ENCODE results near the gene PTPRM.

PTPRM gene

GRCh38 chr18:7764405-7764804 is 197.3 kb downstream of the PTPRM start:
- DNase-seq: no peak

DNA sequence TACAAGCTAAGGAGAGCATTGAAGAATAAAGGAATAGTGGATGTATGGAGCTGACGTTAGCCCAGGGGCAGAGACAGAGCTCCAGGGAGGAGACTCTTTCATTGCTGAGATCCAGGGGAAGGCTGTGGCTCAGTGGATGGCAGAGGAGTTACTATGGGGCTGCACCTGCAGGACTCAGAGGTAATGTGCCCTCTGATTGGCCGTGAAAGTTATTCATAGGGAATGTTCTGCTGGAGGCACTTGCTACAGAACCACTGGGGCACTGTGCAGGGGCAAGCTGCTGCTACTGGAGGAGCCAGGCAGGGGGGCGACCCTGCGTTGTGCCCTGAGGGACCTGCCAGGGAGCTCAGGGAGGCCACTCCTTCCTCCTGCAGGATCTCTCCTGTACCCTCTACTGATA is 199.2 kb downstream of the PTPRM start:
- no peak for DNase-seq

- no peak for DNase-seq
Measured at GRCh38 chr18:7766817-7767216, 199.7 kb downstream of the PTPRM start.

DNA sequence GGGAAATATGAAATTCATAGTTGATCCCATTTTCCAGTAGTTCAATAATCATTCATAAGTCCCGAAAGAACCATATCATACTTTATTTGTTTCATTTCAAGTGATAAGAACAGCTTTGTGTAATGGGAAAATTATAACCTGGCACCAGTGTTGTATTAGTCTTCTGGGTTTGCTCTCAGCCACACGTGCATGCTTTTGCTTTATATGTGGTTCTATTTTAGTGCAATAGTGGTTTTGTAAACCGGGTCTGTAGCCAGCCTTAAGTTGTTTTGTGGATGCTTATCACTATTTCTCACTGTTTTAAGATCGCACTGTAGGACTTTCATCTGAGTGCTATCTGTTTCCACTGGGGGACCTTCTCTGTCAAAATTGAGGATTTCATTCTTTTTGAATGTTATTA is 203.8 kb downstream of the PTPRM start:
- DNase-seq: no peak

DNA sequence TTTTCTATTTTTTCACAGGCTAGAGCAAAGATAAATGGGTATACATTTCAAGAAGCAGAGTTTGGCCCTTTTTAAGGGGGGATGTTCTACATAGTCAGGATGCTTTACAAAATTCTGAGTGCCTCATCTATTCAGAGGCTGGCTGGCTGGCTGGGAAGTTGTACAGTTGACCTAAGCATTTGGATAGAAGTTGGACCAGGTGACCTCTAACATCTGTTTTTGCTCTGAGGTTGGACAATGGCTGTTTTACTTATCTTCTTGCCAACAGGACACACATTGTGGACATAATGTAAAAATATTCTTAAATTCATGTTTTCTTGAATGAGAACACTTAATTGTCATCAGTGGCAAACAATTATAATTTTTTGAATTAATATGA is 205.4 kb downstream of the PTPRM start:
- DNase-seq: no peak

DNA sequence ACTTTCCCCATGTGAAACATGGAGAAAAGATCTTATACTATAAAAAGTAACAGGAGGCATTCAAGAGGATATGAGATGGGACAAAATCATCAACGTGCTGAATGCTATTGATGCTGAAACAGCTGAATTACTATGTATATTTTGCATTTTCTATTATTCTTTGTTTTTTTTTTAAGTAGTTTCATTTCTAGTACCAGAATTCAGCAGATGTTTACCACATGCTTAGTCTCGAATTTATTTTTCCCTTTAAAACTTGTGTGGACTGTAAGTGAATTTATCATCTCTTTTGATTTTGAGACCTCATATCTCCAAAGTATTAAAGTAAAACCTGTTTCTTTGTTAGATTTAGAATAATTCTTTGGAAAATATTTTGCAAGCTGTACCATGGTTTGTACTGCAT is 205.8 kb downstream of the PTPRM start:
- no peak for DNase-seq

- no peak for DNase-seq
Measured at GRCh38 chr18:7775128-7775527, 208.0 kb downstream of the PTPRM start.

DNA sequence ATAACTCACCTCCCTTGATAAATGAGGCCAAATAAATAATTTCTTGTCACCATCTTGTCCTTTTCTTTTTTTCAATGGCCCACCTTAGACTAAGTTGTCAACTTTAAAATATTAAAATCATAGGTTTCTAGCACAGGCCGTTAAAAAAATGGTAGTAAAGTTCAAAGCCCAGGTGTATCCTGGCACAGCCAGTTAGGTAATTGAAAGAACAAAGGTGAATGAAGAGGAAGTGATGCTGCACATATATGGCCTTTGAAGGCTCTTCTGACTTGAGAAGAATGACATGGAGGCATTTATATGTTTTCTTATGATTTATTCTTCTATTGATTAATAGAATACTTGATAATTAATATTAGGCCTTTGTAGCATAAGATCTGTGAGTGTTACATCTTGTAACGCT is 208.7 kb downstream of the PTPRM start:
- no peak for DNase-seq

GRCh38 chr18:7778181-7778580 is 211.1 kb downstream of the PTPRM start:
- no peak for DNase-seq

GRCh38 chr18:7779211-7779610 is 212.1 kb downstream of the PTPRM start:
- DNase-seq: no peak

DNA sequence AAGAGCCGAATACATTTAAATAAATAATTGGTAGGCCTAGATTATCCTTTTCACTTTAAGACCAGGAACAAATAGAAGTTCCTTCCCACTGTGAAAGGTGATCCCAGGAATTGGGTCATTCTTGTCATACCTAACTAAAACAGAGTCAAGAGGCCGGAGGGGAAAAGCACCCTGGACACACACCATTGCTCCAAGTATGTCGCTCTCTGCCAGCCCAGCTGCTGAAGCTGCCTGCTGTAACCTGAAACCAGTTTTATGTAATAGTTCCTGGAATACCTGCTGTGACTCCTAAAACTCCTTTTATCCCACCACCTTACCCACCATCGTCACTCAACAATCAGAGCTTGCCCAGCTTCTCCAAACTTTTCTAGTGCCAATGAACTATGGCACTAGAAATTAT is 217.1 kb downstream of the PTPRM start:
- no peak for DNase-seq

GRCh38 chr18:7786569-7786968 is 219.5 kb downstream of the PTPRM start:
- no peak for DNase-seq

DNA sequence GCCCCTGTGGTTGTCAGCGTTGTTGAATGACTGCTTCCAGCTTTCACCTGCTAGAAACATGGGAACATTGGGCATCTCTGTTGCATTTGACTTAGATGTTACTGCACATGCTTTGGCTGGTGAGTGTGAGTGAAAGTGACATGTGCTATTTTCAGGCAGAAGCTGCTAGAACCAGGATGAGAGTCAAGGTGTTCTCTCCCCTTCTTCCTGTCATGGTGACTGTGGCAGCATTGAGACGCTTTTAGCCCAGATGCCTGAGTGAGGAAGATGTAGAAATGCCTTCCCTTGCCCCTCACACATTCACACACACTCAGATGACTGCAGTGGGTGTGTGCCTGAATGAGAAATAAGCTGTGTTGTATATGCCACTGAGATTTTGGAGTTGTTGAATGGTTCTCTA is 220.2 kb downstream of the PTPRM start:
- no peak for DNase-seq

GRCh38 chr18:7789856-7790552 is 222.9 kb downstream of the PTPRM start:
- DNase-seq: no peak

GRCh38 chr18:7793100-7793499 is 226.0 kb downstream of the PTPRM start:
- DNase-seq: no peak

DNA sequence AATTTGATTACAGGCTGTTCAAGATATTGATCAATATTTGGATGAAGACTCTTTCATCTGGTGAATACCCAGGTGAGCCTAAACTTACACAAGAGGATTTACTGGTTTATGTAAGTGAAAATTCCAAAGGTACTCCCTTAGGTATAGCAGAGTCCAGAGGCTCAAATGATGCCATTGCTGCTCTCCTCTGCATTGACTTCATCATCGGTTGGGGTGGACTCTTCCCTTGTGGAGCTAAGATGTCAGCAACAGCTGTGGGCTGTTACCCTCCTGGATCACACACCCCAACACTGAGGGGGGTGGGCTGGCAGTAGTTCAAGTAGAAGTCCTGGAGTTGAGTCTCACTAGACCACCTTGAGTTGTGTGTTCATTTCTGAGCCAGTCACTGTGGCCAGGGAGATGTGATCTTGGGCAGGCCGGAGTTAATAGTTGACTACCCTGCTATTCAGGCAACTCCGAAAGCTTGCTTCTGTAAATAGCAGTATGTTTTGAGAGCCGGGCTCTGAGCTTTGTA is 236.9 kb downstream of the PTPRM start:
- DNase-seq: no peak

DNA sequence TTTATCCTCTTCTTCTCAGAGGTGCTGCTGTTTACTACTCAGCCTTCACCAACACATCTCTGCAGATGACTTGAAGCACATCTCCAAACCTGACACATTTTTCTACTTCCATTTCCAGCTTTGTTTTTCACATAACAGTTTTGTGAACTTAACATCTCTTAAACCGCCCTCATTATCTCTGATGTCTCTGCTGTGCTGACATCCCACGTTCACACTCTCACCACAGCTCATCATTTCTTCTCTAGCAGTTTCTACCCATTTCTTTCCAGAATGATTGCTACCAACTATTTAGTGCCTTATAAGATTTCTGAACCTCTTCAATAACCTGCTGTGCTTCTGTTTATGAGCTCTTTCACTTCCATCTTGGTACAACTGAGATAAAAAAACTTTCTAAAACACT is 238.0 kb downstream of the PTPRM start:
- no peak for DNase-seq

DNA sequence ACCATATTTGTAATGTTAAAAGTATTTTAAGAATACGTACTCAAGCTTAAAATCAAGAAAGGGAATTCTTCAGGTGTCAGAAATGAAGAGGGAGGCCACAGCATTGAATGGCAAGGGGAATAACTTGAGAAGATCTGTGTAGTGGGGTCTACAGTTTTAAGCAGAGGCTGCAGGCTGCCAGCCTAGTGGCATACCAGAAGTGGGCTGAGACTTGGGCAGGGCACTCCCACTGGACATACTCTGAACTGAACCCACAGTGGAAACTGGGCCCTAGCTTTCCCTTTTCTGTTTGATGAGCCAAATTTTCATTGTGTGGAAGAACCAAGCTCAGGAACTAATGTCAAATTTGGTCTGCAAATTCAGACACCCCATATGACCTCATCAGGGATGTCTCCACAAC is 238.8 kb downstream of the PTPRM start:
- no peak for DNase-seq

DNA sequence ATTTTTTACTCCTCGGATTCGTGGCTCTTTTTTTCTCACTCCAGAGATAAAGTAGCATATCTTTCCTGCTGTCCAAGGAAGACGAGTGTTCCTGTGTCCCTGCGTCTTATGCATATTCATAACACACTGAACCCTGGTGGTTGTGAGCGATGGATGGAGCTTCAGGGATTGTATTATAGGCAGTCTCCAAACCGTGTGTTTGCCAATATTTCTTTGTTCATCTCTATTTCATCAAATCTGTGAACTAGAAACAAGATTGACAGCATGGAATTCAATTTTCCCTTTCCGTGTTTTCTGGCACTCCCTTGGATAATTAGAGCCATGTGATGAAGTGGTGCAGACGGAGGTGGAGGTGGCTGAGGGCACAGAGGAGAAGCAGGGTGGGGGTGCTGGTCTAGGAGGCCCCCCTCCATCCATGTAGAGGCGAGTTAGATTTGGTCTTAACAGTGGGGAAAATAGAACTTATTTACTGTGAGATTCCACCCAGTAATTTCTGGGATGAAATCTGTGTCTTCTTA is 240.9 kb downstream of the PTPRM start:
- DNase-seq: no peak

DNA sequence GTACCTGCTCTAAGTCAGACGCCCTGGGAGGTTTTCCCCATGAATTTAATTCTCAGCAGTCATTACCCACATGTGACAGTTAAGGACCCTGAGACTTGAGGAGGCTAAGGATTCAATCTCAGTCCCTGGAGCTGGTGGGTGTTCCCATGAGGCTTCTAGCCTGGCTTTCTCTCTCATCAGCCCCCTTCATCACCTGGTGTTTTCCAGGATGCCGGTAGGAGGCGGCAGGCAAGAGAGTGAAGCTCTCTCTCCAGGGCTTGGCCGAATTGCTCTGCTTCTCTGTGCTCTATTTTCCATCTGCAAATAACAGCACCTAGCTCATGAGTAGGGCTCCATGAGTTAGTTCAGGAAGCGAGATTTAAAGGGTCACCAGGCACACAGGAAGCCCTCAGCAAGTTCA is 241.9 kb downstream of the PTPRM start:
- no peak for DNase-seq

- DNase-seq: no peak
Measured at GRCh38 chr18:7809455-7809854, 242.3 kb downstream of the PTPRM start.

- no peak for DNase-seq
Measured at GRCh38 chr18:7809978-7810377, 242.9 kb downstream of the PTPRM start.

DNA sequence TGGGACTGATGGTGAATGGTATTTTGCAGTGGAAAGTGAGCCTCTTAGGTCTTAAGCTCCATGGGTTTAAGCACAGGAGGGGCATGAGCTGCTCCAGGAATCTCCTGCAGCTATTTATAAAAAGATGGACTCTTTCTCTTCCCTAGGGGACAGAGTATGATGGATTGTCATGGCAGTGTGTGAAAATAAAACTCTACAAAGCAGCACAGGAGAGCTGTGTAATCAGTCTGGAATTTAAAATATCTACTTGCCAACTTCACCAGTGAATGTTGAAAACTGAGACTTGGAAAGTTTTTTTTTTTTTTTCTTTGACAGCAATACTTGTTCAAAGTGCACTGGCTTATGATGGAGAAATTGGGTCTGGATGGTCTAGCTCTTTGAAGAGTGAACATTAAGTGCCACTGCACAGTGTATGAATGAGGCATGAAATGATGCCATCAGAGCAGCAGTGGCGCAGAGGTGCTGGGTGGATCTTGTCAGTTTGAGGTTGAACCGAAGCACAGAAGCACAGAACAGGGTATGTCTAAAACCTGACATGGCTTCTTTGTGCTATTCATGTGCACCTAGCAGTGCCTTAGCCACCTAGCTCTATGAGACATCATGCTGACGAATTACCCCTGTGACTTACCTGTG is 245.4 kb downstream of the PTPRM start:
- no peak for DNase-seq

- DNase-seq: no peak
Measured at GRCh38 chr18:7813131-7813530, 246.0 kb downstream of the PTPRM start.

Measured in NCI-H1092 (cell line).